Ishikawa (cell line): ENCODE measurements around the gene MAMDC2.

Source experiments
- CEBPB ChIP-seq: IDR thresholded peaks from 2 replicates; pipeline ENCODE4 v1.6.1; 2012
- EGR1 ChIP-seq: IDR thresholded peaks from 2 replicates; pipeline ENCODE4 v1.6.1; 2012
- EP300 ChIP-seq: IDR thresholded peaks from 2 replicates; pipeline ENCODE4 v1.6.1; 2012; ENCODE audit warnings: borderline replicate concordance
- FOXM1 ChIP-seq: IDR thresholded peaks from 2 replicates; pipeline ENCODE4 v1.6.1; 2012; ENCODE audit warnings: low read depth, borderline replicate concordance
- TAF1 ChIP-seq: IDR thresholded peaks from 2 replicates; pipeline ENCODE4 v1.6.1; 2012; ENCODE audit warnings: low read depth, mild to moderate bottlenecking
- TCF12 ChIP-seq: IDR thresholded peaks from 2 replicates; pipeline ENCODE4 v1.6.1; 2012; ENCODE audit warnings: low read depth
- USF1 ChIP-seq: IDR thresholded peaks from 2 replicates; pipeline ENCODE4 v1.6.1; 2012

GRCh38 chr9:70031141-70031545, 12.5 kb upstream of the MAMDC2 start:
- TF ChIP-seq CEBPB (no peak), USF1 (no peak), TCF12 (no peak), FOXM1 (no peak), EP300 (no peak), TAF1 (no peak), EGR1 (no peak)
